HEK293 (cell line): ENCODE measurements around the gene WDFY3.

Experiments used
- GLI4 ChIP-seq: fragments of 450-650 bp; formaldehyde crosslinking; IDR thresholded peaks from 2 replicates; pipeline ENCODE4 v1.5.1; 2016; ENCODE audit warnings: missing biosample characterization, missing genetic modification characterization
- TF ChIP-seq, protein P1 (sequence below): fragments of 450-650 bp; formaldehyde crosslinking; IDR thresholded peaks from 2 replicates; pipeline ENCODE4 v1.5.1; 2017; ENCODE audit warnings: missing biosample characterization, mild to moderate bottlenecking, missing genetic modification characterization, moderate library complexity
- TF ChIP-seq, protein P2 (sequence below): fragments of 450-650 bp; formaldehyde crosslinking; IDR thresholded peaks from 2 replicates; pipeline ENCODE4 v1.5.1; 2016; ENCODE audit warnings: missing biosample characterization, missing genetic modification characterization

DNA sequence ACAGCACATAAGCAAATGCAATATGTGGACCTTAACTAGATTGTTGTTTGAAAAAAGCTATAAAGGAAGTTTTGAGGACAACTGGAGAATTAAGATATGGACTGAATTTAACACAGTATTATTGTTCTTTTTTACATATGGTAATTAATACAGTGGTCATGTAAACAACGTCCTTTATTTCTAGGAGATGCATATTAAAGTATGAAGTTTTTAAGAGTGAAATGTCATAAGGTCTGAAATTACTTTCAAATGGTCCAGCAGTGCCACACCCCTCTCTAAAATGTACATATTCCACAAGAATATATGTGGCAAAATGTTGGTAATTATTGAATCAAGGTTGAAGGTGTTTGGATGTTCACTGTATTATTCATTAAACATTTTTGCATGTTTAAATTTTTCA is 40.9 kb downstream of the WDFY3 start:
- TF ChIP-seq GLI4 (tag by site-specific recombination): no peak
- TF ChIP-seq, protein P1, sequence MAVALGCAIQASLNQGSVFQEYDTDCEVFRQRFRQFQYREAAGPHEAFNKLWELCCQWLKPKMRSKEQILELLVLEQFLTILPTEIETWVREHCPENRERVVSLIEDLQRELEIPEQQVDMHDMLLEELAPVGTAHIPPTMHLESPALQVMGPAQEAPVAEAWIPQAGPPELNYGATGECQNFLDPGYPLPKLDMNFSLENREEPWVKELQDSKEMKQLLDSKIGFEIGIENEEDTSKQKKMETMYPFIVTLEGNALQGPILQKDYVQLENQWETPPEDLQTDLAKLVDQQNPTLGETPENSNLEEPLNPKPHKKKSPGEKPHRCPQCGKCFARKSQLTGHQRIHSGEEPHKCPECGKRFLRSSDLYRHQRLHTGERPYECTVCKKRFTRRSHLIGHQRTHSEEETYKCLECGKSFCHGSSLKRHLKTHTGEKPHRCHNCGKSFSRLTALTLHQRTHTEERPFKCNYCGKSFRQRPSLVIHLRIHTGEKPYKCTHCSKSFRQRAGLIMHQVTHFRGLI: no peak
- TF ChIP-seq, protein P2, sequence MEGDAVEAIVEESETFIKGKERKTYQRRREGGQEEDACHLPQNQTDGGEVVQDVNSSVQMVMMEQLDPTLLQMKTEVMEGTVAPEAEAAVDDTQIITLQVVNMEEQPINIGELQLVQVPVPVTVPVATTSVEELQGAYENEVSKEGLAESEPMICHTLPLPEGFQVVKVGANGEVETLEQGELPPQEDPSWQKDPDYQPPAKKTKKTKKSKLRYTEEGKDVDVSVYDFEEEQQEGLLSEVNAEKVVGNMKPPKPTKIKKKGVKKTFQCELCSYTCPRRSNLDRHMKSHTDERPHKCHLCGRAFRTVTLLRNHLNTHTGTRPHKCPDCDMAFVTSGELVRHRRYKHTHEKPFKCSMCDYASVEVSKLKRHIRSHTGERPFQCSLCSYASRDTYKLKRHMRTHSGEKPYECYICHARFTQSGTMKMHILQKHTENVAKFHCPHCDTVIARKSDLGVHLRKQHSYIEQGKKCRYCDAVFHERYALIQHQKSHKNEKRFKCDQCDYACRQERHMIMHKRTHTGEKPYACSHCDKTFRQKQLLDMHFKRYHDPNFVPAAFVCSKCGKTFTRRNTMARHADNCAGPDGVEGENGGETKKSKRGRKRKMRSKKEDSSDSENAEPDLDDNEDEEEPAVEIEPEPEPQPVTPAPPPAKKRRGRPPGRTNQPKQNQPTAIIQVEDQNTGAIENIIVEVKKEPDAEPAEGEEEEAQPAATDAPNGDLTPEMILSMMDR: no peak
